Activated CD4-positive, CD25-positive, alpha-beta regulatory T cell (primary cell): ENCODE data around the gene NLE1.

Experiments
- DNase-seq, 4 experiments: peaks; one replicate each; lab custom pipeline; 2025; lab: John Stamatoyannopoulos, UW

The NLE1 gene

GRCh38 chr17:35086164-35086563 is 55.9 kb downstream of the NLE1 start:
- no peak for DNase-seq

GRCh38 chr17:35084987-35085386 is 57.1 kb downstream of the NLE1 start:
- no peak for DNase-seq

GRCh38 chr17:35083071-35083470 is 59.0 kb downstream of the NLE1 start:
- no peak for DNase-seq

GRCh38 chr17:35082073-35082657 is 59.9 kb downstream of the NLE1 start:
- DNase-seq: no peak

- no peak for DNase-seq
These were observed 60.5 kb downstream of the NLE1 start for GRCh38 chr17:35081638-35082037.

- no peak for DNase-seq
These were observed 61.6 kb downstream of the NLE1 start for GRCh38 chr17:35080536-35080935.

GRCh38 chr17:35079547-35080423 is 62.3 kb downstream of the NLE1 start:
- DNase-seq: no peak
